Epithelial cell of proximal tubule (primary cell): Measurements from ENCODE around the gene SYNJ1. TPM values are rescaled to one million over a fixed set of nuclear protein-coding genes. Genes with fewer than 3 reads are reported as not detected.
"Not testable (repeated sequence)": the region's sequence is repeated elsewhere in the genome, so short reads cannot be mapped to it uniquely, and the experiment has no call there.

Source experiments
- DNase-seq: peaks from one replicate; pipeline ENCODE4 v3.0.0-alpha.2; 2011; ENCODE audit warnings: low read depth
- H3K4me3 ChIP-seq: 2 replicates; pipeline ENCODE4 v1.5.1; 2011; ENCODE audit warnings: low read depth, mild to moderate bottlenecking, low read length
- total RNA-seq: library from RNA; depleted of rRNA; stranded (reverse); fragments of >200 nt; gene quantifications from 2 replicates; pipeline ENCODE4 v1.2.3, GENCODE V29; 2015
- TF ChIP-seq, protein P1 (sequence below): conservative IDR thresholded peaks from 2 replicates; pipeline ENCODE4 v1.5.1; 2012; ENCODE audit warnings: low read depth, mild to moderate bottlenecking, low read length

SYNJ1 gene
- total RNA-seq, 1 donor from 2014 or later, result 2.5 TPM

DNA sequence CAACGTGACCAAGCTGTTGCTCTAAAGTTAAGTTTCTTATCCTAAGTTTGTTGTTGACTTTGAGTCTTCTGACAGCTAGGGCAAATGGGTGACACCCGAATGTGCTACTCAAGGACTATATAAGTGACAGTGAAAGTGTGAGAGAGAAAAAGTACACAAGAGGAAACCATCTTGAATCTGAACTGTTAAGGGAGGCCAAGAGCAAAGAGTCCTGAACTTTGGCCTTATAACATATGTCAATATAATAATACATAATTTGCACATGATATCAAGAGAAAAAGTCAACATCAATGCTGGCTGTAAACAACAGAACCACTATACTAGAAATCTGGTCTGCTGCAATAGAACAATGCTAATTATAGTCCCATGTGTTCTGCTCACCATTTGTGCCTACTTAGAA lies 29.5 kb downstream of the SYNJ1 start:
- DNase-seq, result no peak
- H3K4me3 ChIP-seq, result no peak overlapping the region
- TF ChIP-seq, protein P1, sequence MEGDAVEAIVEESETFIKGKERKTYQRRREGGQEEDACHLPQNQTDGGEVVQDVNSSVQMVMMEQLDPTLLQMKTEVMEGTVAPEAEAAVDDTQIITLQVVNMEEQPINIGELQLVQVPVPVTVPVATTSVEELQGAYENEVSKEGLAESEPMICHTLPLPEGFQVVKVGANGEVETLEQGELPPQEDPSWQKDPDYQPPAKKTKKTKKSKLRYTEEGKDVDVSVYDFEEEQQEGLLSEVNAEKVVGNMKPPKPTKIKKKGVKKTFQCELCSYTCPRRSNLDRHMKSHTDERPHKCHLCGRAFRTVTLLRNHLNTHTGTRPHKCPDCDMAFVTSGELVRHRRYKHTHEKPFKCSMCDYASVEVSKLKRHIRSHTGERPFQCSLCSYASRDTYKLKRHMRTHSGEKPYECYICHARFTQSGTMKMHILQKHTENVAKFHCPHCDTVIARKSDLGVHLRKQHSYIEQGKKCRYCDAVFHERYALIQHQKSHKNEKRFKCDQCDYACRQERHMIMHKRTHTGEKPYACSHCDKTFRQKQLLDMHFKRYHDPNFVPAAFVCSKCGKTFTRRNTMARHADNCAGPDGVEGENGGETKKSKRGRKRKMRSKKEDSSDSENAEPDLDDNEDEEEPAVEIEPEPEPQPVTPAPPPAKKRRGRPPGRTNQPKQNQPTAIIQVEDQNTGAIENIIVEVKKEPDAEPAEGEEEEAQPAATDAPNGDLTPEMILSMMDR, result no peak

DNA sequence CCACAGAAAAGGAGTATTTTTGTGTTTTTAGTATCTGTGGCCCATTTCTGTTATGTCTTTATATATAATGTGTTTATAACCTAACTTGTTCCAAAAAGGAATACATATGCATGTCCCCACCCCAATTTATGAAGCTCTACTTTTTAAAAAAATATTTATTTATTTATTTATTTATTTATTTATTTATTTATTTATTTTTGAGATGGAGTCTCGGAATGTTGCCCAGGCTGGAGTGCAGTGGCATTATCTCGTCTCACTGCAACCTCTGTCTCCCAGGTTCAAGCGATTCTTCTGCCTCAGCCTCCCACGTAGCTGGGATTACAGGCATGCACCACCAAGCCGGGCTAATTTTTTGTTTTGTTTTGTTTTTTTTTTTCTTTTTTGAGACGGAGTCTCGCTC lies 32.3 kb downstream of the SYNJ1 start:
- DNase-seq, H3K4me3 ChIP-seq: not testable (repeated sequence)

DNA sequence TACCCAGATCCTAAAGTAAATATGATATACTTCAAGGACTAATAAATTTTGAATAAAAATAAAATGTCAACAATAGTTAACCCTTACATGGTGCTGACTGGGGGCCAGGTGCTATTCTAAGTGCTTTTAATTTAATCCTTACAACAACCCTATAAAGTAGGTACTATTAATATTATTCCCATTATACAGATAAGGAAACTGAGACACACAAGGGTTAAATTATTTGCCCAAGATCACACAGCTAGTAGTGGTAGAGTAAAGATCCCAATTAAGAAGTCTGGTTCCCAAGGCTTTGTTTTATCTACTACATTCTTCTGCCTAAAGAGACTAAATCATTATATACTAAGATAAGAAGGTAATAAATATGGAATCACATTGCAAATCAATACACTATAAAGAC lies 34.2 kb downstream of the SYNJ1 start:
- no peak overlapping the region for H3K4me3 ChIP-seq
- TF ChIP-seq, protein P1, result no peak
- DNase-seq, result no peak

DNA sequence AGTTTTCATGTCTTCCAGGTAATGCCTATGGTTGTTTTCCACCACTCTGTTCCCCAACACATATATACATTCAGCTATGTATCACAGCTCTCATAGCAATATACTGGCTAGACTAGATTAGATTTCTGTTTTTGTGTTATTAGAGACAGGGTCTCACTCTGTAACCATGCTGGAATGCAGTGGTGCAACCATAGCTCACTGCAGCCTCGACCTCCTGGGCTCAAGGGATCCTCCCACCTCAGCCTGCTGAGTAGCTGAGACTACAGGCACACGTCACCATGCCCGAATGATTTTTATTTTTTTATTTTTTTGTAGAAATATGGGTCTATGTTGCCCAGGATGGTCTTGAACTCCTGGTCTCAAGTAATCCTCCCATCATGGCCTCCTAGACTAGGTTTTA lies 37.7 kb downstream of the SYNJ1 start:
- TF ChIP-seq, protein P1, result no peak
- no peak overlapping the region for H3K4me3 ChIP-seq
- no peak for DNase-seq

DNA sequence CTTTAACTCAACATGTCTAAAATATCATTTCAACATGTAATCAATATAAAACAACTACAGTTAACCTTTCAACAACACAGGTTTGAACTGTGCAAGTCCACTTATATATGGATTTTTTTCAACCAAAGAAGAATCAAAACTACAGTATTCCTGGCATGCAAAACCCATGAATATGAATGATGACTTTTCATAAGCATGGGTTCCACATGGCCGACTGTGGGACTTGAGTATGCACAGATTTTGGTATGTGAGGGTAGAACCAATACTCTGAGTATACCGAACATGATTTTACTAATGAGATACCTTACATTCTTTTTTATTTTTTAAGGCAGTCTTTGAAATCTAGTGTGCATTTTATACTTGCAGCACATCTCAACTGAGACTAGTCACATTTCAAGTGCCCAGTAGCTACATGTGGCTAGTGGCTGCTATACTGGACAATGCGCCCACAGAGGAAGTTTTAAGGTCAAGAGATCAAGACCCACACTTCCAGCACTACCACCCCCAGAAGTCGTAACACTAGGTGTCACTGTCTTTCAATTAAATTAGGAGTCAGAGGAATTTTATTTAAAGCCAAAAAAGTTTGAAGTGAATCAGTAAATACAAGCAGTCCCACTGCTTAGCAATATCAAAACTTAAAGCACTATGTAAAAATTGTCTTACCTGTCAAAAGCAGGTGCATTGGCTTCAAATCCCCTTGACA lies 40.0 kb downstream of the SYNJ1 start:
- DNase-seq, result no peak
- no peak overlapping the region for H3K4me3 ChIP-seq
- TF ChIP-seq, protein P1, result peak; percentile 30

DNA sequence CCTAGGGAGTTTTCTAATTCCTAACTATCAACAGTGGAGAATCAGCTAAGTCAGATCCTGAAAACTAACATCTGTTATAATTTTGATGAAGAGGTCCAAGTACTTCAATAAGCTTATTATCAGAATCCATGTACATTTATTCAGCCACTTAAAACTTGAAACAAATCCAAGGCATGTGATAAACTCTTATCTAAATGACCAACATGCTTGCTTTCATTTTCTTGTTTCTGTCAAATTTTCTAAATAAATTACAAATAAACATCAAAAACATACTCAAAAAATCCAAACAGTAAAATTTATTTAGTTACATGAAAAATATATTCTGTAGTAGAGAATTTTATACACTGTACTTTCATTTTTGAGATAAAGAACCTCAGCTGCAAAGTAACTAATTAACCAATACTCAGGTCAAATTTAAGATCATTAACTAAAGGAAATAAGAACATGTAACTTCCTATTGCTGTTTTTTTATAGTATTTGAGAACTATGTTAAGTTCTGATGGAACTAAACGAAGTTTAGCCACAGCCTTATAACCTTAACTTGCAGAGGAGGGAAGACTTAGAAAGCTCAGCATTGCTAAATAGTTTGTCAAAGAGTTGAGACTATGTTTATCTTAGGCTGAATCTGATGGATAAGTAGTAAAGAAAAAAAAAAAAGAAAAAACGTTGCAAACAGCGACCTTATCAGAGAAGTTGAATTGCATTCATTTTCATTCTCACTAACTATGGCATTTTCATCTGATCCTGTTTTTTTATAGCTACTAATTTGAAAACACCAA lies 44.9 kb downstream of the SYNJ1 start:
- DNase-seq, result peak; percentile 2
- peak overlapping the region; percentile 37 for H3K4me3 ChIP-seq
- TF ChIP-seq, protein P1, result no peak

DNA sequence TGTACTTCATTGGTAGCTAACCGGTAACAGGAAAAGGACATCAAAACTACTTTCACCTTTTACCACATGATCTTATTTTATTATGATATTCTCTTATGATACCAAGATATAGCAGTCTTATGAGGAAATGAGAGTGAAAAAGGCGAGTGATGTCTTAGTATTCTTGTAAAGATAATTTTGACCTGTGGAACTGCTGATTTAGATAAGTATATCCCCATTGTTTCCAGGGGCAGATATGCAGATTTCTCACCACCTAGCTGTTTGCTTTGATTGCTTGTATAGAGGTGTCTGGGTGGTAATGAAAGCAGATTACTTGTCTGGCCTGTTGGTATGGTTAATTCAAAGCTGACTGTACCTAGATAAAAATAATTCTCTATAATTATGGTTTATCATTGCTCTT lies 53.1 kb downstream of the SYNJ1 start:
- no peak overlapping the region for H3K4me3 ChIP-seq
- TF ChIP-seq, protein P1, result no peak
- DNase-seq, result no peak
